PFSK-1 (cell line): Measurements from ENCODE around the gene SIGLEC15.

Experiments used
- FOXP2 ChIP-seq: optimal IDR thresholded peaks from 2 replicates; pipeline ENCODE3; 2011; ENCODE audit warnings: borderline replicate concordance, control low read depth, inconsistent platforms; ENCODE audit not compliant: insufficient read depth; ENCODE audit errors: extremely low read length, extremely low read depth
- POLR2AphosphoS5 ChIP-seq: IDR thresholded peaks from 2 replicates; pipeline ENCODE4 v1.6.1; 2012; ENCODE audit warnings: low read depth, mild to moderate bottlenecking, control low read depth, low read length, moderate library complexity
- REST ChIP-seq, 2 experiments: IDR thresholded peaks; 2 replicates each; pipeline versions ENCODE4 v1.6.1 to v1.8.0; 2011 to 2012; ENCODE audit warnings: low read depth in 2 of 2, low read length in 2 of 2, control low read depth in 1 of 2, inconsistent platforms in 1 of 2, mild to moderate bottlenecking in 1 of 2, moderate library complexity in 1 of 2; ENCODE audit not compliant: insufficient read depth in 1 of 2
- SIN3A ChIP-seq: IDR thresholded peaks from 2 replicates; pipeline ENCODE4 v1.6.1; 2012; ENCODE audit warnings: mild to moderate bottlenecking, low read length, moderate library complexity, borderline replicate concordance; ENCODE audit not compliant: insufficient read depth
- TAF1 ChIP-seq: IDR thresholded peaks from 2 replicates; pipeline ENCODE4 v1.6.1; 2012; ENCODE audit warnings: low read length, control low read depth, borderline replicate concordance; ENCODE audit not compliant: insufficient read depth

Gene SIGLEC15

GRCh38 chr18:45871431-45872084 lies 46.1 kb downstream of the SIGLEC15 start:
- no peak for TF ChIP-seq FOXP2
- no peak for TF ChIP-seq REST (IDR thresholded peaks at IDR 0.05; ENCODE audit: insufficient read depth in 1 of 2, low read depth in 2 of 2, low read length in 2 of 2)
- no peak for TF ChIP-seq POLR2AphosphoS5

- no peak for TF ChIP-seq REST (IDR thresholded peaks at IDR 0.05; ENCODE audit: insufficient read depth in 1 of 2, low read depth in 2 of 2, low read length in 2 of 2)
- TF ChIP-seq TAF1: no peak
- TF ChIP-seq POLR2AphosphoS5: no peak
- TF ChIP-seq SIN3A: no peak
- no peak for TF ChIP-seq FOXP2
Measured at GRCh38 chr18:45874491-45875184, 49.2 kb downstream of the SIGLEC15 start.

GRCh38 chr18:45876161-45876560 lies 50.7 kb downstream of the SIGLEC15 start:
- TF ChIP-seq SIN3A (no peak), FOXP2 (no peak), POLR2AphosphoS5 (no peak), REST (IDR thresholded peaks at IDR 0.05; ENCODE audit: insufficient read depth in 1 of 2, low read depth in 2 of 2, low read length in 2 of 2) (no peak), TAF1 (no peak)

- no peak for TF ChIP-seq SIN3A
- no peak for TF ChIP-seq TAF1
- no peak for TF ChIP-seq REST (IDR thresholded peaks at IDR 0.05; ENCODE audit: insufficient read depth in 1 of 2, low read depth in 2 of 2, low read length in 2 of 2)
- no peak for TF ChIP-seq POLR2AphosphoS5
- no peak for TF ChIP-seq FOXP2
Measured at GRCh38 chr18:45877403-45877802, 51.9 kb downstream of the SIGLEC15 start.
